Esophagus mucosa (tissue), 1 donor: ENCODE results near the gene RUNX3. TPM values are rescaled to one million over a fixed set of nuclear protein-coding genes. Genes with fewer than 3 reads are reported as not detected.

ENCODE experiments used
- ATAC-seq: fragments of 200-7000 bp; cut with Tn5 transposase; one replicate; pipeline ENCODE4 v1.9.1; 2020
- total RNA-seq: library from RNA; stranded (reverse); gene quantifications from one replicate; pipeline ENCODE4 v1.2.4, GENCODE V29; 2023
- donor health status: DM: yes; HTN: yes; CAD: no.

The RUNX3 gene
- total RNA-seq, 1 donor from 2014 or later = 1.6 TPM

- ATAC-seq = no peak
Observed at GRCh38 chr1:24928689-24929397, 1.2 kb downstream of the RUNX3 start.

GRCh38 chr1:24927988-24928688, 1.9 kb downstream of the RUNX3 start:
- ATAC-seq = no peak

- ATAC-seq = no peak
Observed at GRCh38 chr1:24927473-24927872, 2.6 kb downstream of the RUNX3 start.

- ATAC-seq = no peak
Observed at GRCh38 chr1:24926563-24927249, 3.4 kb downstream of the RUNX3 start.

- no peak for ATAC-seq
Observed at GRCh38 chr1:24925963-24926362, 4.1 kb downstream of the RUNX3 start.

- ATAC-seq = no peak
Observed at GRCh38 chr1:24925082-24925779, 4.8 kb downstream of the RUNX3 start.

- peak; percentile 14 for ATAC-seq
Observed at GRCh38 chr1:24923485-24924113, 6.5 kb downstream of the RUNX3 start.

GRCh38 chr1:24921938-24922662, 8.0 kb downstream of the RUNX3 start:
- no peak for ATAC-seq

- no peak for ATAC-seq
Observed at GRCh38 chr1:24921412-24921811, 8.7 kb downstream of the RUNX3 start.

- ATAC-seq = no peak
Observed at GRCh38 chr1:24920533-24920925, 9.5 kb downstream of the RUNX3 start.

GRCh38 chr1:24919791-24920532, 10.1 kb downstream of the RUNX3 start:
- ATAC-seq = no peak

- no peak for ATAC-seq
Observed at GRCh38 chr1:24918995-24919605, 11.0 kb downstream of the RUNX3 start.

- no peak for ATAC-seq
Observed at GRCh38 chr1:24918370-24918769, 11.7 kb downstream of the RUNX3 start.

- no peak for ATAC-seq
Observed at GRCh38 chr1:24917327-24918074, 12.6 kb downstream of the RUNX3 start.

- ATAC-seq = no peak
Observed at GRCh38 chr1:24915816-24916602, 14.1 kb downstream of the RUNX3 start.

GRCh38 chr1:24914226-24915069, 15.6 kb downstream of the RUNX3 start:
- ATAC-seq = no peak

- ATAC-seq = no peak
Observed at GRCh38 chr1:24913616-24914225, 16.4 kb downstream of the RUNX3 start.

- no peak for ATAC-seq
Observed at GRCh38 chr1:24913274-24913604, 16.8 kb downstream of the RUNX3 start.
